KOPT-K1 (cell line): ENCODE results near the gene EVX2.

ENCODE experiments used
- H3K27ac ChIP-seq: fragments of 200-600 bp; sonication (generic); 2 replicates; pipeline ENCODE4 v1.5.1; 2016; ENCODE audit warnings: antibody characterized with exemption, mild to moderate bottlenecking, low read depth, low read length; ENCODE audit not compliant: poor library complexity, severe bottlenecking
- H3K36me3 ChIP-seq: fragments of 200-600 bp; sonication (generic); 2 replicates; pipeline ENCODE4 v1.5.1; 2017; ENCODE audit warnings: antibody characterized with exemption, mild to moderate bottlenecking, low read length, moderate library complexity; ENCODE audit not compliant: insufficient read depth
- H3K9me3 ChIP-seq: fragments of 200-600 bp; sonication (generic); 2 replicates; pipeline ENCODE4 v1.5.1; 2017; ENCODE audit warnings: antibody characterized with exemption, low read length, mild to moderate bottlenecking; ENCODE audit not compliant: insufficient read depth, poor library complexity, severe bottlenecking

Gene EVX2

DNA sequence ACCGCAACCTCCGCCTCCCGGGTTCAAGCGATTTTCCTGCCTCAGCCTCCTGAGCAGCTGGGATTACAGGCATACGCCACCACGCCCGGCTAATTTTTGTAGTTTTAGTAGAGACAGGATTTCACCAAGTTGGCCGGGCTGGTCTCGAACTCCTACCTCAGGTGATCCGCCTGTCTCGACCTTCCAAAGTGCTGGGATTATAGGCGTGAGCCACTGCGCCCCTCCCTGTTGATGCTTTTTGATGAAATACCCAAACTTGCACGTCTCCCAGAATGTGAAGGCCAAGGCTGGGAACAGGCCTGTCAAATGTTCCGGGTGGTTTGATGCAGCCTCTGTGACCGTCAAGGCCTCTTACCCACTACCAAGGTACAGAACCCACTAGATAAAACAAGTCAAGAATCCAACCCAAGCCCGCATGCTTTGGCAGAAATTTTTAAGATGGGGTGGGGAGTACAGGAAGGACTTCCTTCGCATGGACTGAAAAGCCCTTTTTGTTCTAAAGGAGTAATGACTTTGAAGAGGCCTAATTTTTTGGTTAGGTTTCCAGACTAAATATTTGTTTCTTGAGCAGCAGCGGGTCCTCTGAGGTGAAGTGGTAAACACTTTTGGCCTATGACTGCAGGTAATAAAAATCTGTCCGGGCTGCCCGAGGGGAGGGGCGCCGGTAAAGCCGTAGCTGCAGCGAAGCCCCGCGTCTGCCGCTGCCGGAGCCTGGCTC is 3.7 kb upstream of the EVX2 start:
- Histone ChIP-seq H3K9me3 (no peaks in the 10 kb centered on the region), H3K27ac (no peak overlapping the region), H3K36me3 (no peaks in the 10 kb centered on the region)

DNA sequence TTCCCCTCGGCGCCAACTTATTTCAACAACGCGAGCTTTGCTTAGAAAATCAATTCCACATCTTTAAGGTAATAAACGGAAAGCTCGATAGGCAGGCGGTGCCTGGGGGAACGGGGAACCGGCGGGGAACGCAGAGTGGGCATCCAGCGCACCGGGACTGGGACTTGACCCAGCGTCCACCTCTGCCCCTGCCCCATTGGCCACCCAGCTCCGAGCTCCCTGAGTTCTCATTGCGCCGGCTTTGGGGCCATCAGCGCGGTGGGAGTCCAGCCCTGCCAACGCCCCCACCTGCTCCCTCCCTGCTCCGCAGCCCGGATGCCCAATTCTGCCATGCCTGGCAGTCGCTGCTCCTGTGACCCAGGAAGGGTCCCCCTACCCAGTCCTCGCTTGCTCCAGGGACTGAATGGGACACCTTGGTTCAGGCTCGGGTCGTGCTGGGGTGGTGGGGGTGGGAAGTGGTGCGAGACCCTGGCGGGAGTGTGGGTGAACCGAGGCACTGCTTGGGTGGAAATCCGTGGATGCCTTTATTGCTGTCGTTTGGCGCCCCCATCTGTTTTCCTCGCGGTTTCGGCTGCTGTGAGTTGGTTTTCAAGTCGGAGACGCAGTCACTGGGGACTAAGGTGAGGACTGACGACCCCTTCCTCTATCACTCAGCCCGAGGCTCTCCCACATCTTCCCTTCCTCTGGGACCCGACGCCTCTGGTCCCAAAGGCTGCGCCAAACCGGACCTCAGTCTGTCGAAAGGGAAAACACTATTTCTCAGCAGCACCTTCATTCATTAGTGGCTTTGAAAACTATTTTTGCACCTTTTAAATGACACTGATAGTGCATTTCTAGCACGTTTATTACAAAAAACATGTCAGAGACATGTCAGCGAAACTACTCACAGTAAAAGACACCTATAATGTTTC is 2.4 kb upstream of the EVX2 start:
- H3K9me3 ChIP-seq, result no peaks in the 10 kb centered on the region
- no peaks in the 10 kb centered on the region for H3K36me3 ChIP-seq
- no peak overlapping the region for H3K27ac ChIP-seq

GRCh38 chr2:176085120-176085788 is 1.5 kb upstream of the EVX2 start:
- Histone ChIP-seq H3K9me3 (no peaks in the 10 kb centered on the region), H3K27ac (no peak overlapping the region), H3K36me3 (no peaks in the 10 kb centered on the region)

DNA sequence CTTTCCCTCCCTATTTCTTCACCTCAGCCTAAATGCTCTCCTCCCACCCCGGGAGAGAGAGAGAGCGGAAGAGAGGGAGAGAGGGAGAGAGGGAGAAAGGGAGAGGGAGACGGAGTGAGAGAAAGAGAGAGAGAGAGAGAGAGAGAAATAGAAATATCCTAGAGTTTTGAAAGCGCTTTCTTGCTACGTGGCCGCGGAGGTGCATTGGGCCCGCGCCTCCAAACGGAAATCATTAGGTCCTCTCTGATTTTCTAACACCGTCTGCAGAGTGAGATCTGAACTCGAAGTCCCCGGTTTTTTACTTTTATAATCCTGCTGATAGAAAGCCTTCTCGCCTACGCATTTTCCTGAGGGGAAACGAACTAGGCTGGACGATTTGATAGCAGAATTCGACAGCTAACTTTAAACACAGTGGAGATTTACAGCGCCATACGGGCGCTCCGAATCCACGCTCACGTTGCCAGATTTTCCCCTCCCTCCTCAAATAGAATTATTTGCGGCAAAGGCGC is 903 bp upstream of the EVX2 start:
- H3K9me3 ChIP-seq, result peaks cover 2% of the 10 kb centered on the region

DNA sequence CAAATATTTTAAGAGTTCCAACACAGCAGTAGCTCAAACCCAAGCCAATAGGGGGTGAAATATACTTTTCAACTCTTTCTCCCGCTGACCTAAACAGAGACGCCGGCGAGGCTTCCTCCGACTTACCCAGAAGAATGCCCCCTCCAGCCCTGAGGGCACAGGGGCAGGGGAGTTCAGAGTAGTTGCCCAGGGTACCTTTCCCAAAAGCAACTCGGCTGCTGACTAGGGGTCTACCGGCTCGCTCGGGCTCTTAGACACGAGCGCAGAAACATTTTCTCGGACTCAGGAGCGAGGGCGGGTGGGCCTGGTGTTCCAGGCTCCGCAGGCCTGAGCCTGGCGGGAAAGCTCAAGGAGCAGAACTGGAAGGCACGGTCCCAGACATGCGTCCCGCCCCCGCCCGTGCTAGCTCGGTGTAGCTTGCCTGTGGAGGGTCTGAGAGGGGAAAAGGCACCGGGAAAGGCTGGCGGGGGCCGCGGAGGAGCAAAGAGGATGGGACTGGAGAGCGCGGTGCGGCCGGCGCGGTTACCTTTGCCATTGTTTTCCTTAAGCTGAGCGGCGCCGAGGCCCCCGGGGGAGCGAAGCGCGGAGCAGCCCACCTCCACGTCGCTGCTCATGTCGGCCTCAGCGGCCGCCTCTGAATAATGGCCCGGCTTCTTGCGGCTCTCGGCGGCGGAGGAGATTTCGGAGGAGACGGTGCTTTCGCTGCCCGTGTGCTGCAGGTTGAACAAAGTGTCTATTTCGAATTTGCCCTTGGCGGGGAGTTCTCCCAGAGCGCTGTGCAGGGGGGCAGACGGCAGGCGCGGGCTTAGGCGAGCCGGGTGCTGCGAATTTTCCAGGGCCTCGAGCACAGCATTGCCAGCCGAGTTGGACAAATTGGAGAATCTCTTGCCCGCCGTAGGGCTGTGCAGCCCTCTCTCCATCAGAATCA is 674 bp downstream of the EVX2 start:
- Histone ChIP-seq H3K36me3 (no peaks in the 10 kb centered on the region), H3K27ac (no peak overlapping the region), H3K9me3 (peaks cover 14% of the 10 kb centered on the region)

More for the DNA sequence above, 903 bp upstream of the EVX2 start:
- no peak overlapping the region for H3K27ac ChIP-seq
- no peaks in the 10 kb centered on the region for H3K36me3 ChIP-seq

DNA sequence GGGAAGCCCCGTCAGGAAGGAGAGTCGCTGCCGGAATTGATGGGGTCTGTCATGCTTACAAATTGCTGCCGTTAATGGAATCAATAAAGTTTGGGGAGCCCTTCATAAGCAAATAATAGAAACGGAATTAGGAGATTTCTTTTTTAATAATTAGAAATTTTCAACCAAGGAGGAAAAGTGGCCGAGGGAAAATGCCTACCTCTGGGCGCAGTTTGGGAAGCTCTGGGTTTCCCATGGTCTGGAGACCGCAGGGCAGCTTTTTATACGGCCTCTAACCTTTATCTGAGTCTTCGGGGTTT is 1.3 kb downstream of the EVX2 start:
- H3K9me3 ChIP-seq, result peaks cover 14% of the 10 kb centered on the region
- no peak overlapping the region for H3K27ac ChIP-seq

GRCh38 chr2:176081837-176082524 is 1.8 kb downstream of the EVX2 start:
- H3K9me3 ChIP-seq, result peaks cover 14% of the 10 kb centered on the region
- no peaks in the 10 kb centered on the region for H3K36me3 ChIP-seq
- H3K27ac ChIP-seq, result no peak overlapping the region

More for the DNA sequence above, 1.3 kb downstream of the EVX2 start:
- H3K36me3 ChIP-seq, result no peaks in the 10 kb centered on the region

DNA sequence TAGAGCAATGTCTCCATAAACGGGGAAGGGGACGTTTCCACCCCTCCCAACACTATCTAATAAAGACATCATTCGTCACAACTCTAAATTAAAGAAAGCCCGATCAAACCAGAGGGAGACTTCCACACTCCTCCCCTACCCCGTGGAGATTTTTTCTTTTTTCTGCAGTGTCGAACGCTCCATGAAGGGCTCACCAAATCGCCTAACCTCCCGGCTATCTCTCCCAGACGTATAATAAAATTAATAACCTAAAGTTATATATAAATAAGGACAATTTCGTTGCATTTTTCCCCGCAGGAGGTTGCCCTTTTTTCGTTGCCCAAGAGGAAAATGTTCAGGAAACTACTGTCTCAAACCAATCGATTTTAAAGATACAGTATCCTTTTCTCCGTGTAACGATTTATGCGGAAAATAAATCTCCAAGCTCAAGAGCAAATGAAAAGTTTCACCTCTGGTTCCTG is 2.4 kb downstream of the EVX2 start:
- Histone ChIP-seq H3K27ac (no peak overlapping the region), H3K36me3 (no peaks in the 10 kb centered on the region), H3K9me3 (peaks cover 14% of the 10 kb centered on the region)

- Histone ChIP-seq H3K36me3 (no peaks in the 10 kb centered on the region), H3K9me3 (peaks cover 14% of the 10 kb centered on the region), H3K27ac (no peak overlapping the region)
Measured at GRCh38 chr2:176080540-176081375, 3.0 kb downstream of the EVX2 start.

DNA sequence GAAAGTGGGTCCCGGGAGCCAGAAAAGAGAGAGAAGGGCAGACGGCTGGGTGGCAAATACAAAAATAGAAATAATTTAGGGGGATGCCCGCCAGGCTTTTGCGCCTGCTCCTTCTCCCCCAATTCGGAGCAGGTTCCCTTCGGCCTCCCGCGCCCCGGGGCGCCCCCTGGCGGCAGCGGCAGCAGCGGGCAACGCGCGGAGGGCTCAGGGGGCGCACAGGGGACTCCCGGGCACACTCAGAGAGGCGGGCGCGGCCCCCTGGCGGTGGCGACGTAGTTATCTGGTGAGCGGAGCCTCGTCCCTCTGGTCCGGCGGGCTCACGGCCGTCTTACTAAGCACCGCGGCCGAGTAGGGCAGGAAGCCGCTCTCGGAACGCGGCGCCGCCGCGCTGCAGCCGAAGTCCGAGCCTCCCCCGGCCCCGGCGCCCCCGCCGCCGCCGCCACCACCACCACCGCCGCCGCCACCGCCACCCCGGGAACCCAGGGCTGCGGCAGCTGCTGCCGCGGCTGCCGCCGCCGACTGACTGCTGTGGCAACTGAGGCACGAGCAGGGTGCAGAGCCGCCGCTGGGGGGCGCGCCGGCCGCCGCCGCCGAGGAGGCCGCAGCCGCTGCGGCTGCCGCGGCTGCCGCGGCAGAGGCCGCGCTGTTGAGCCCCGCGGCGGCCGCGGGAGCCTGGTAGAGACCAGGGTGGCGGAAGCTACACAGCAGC is 3.8 kb downstream of the EVX2 start:
- Histone ChIP-seq H3K9me3 (peaks cover 14% of the 10 kb centered on the region), H3K36me3 (no peaks in the 10 kb centered on the region), H3K27ac (no peak overlapping the region)

DNA sequence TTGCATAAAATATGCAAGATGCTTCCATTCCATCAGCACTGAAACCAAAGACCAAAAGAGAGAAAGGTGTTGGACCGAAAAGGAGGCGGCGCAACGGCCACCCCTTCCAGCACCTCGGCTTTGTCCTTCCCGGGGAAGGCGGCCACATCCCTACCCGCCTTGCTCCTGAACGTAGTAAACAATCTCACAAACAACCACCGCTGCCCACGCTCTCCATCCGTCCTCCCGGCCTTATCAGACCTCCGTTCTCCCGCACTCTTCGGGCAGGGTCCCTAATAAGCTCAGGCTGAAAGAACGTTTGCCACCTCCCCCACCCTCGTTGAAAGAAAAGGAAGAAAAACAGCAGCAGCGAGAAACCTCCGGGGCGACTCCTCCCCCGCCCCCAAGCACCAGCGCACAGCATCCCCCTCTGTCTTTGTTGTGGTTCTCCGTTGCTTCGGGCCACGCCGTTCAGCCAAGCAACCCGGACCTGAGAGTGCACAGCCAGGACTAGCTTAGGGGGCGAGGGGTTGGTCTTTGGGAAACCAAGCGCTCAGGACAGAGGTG is 4.4 kb downstream of the EVX2 start:
- Histone ChIP-seq H3K27ac (no peak overlapping the region), H3K9me3 (peaks cover 14% of the 10 kb centered on the region), H3K36me3 (no peaks in the 10 kb centered on the region)

DNA sequence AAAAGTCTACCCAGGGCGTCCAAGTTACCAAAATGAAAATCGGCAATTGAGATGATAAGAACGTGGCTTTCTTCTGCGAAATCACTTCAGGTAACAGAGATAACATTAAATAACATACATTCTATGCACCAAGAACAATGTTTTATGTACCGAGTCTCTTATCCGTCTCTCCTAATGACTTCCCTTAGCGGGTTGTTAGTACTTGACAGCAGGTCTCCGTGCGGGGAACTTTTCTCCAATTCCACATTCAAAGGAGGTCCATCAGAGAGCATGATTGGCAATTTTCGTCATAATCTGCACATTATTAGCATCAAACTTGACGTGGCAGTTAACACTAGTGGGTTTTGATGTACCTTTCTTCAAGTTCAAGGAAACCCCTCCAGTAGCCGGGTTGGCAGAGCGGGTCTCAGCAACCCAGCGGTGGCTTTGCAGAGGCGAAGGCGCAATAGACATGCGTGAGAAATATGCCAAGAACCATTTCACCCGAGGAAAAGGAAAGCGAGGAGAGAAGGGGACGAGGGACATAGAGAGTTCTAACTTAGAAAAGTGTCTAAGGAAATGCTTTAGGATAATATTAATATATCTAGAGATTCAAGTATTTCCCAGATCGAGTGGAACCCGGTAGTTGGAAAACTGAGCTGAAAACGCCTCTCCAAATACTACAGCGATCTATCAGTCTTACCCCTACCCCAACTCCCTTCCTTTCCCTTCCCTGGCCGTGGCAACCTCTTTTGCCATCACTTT is 5.0 kb downstream of the EVX2 start:
- Histone ChIP-seq H3K27ac (no peak overlapping the region), H3K9me3 (peaks cover 14% of the 10 kb centered on the region)

More for the DNA sequence above, 5.0 kb downstream of the EVX2 start:
- H3K36me3 ChIP-seq, result no peaks in the 10 kb centered on the region
